Measurements from ENCODE around the gene GRAMD4. TPM values are rescaled to one million over a fixed set of nuclear protein-coding genes. Genes with fewer than 3 reads are reported as not detected.

The GRAMD4 gene
- total RNA-seq, 1 donor from 2014 or later, result 36.8 TPM

- no peak for DNase-seq (ENCODE audit: low read depth)
- no peak overlapping the region for H3K4me3 ChIP-seq (ENCODE audit: low read depth, low read length)
- TF ChIP-seq CTCF (conservative IDR thresholded peaks at IDR 0.05; ENCODE audit: low read depth, low read length), result no peak
Measured at GRCh38 chr22:46606886-46607285, 13.3 kb upstream of the GRAMD4 start.

GRCh38 chr22:46607483-46608114, 12.6 kb upstream of the GRAMD4 start:
- DNase-seq (ENCODE audit: low read depth), result no peak
- no peak overlapping the region for H3K4me3 ChIP-seq (ENCODE audit: low read depth, low read length)
- no peak for TF ChIP-seq CTCF (conservative IDR thresholded peaks at IDR 0.05; ENCODE audit: low read depth, low read length)

GRCh38 chr22:46609175-46609690, 11.0 kb upstream of the GRAMD4 start:
- no peak overlapping the region for H3K4me3 ChIP-seq (ENCODE audit: low read depth, low read length)
- DNase-seq (ENCODE audit: low read depth), result no peak
- no peak for TF ChIP-seq CTCF (conservative IDR thresholded peaks at IDR 0.05; ENCODE audit: low read depth, low read length)

- no peak for DNase-seq (ENCODE audit: low read depth)
- no peak for TF ChIP-seq CTCF (conservative IDR thresholded peaks at IDR 0.05; ENCODE audit: low read depth, low read length)
- no peak overlapping the region for H3K4me3 ChIP-seq (ENCODE audit: low read depth, low read length)
Measured at GRCh38 chr22:46609724-46610201, 10.4 kb upstream of the GRAMD4 start.

- no peak overlapping the region for H3K4me3 ChIP-seq (ENCODE audit: low read depth, low read length)
- DNase-seq (ENCODE audit: low read depth), result no peak
- no peak for TF ChIP-seq CTCF (conservative IDR thresholded peaks at IDR 0.05; ENCODE audit: low read depth, low read length)
Measured at GRCh38 chr22:46610356-46610755, 9.8 kb upstream of the GRAMD4 start.

GRCh38 chr22:46611189-46611588, 9.0 kb upstream of the GRAMD4 start:
- no peak for TF ChIP-seq CTCF (conservative IDR thresholded peaks at IDR 0.05; ENCODE audit: low read depth, low read length)
- DNase-seq (ENCODE audit: low read depth), result no peak
- no peak overlapping the region for H3K4me3 ChIP-seq (ENCODE audit: low read depth, low read length)

- no peak for TF ChIP-seq CTCF (conservative IDR thresholded peaks at IDR 0.05; ENCODE audit: low read depth, low read length)
- no peak for DNase-seq (ENCODE audit: low read depth)
- H3K4me3 ChIP-seq (ENCODE audit: low read depth, low read length), result no peak overlapping the region
Measured at GRCh38 chr22:46612341-46612903, 7.8 kb upstream of the GRAMD4 start.
